HepG2 (cell line): ENCODE data around the gene GPS2. TPM values are rescaled to one million over a fixed set of nuclear protein-coding genes. Genes with fewer than 3 reads are reported as not detected.

ENCODE experiments used
- DNMT3B ChIP-seq: conservative IDR thresholded peaks from 2 replicates; pipeline ENCODE4 v1.6.1; 2016; ENCODE audit warnings: missing biosample characterization, control low read depth
- KAT2B ChIP-seq: fragments of 150-350 bp; IDR thresholded peaks from 2 replicates; pipeline ENCODE4 v1.6.1; 2014; ENCODE audit warnings: low read depth, low read length, borderline replicate concordance
- KDM1A ChIP-seq: IDR thresholded peaks from 2 replicates; pipeline ENCODE4 v1.6.1; 2016; ENCODE audit warnings: missing compliant biosample characterization
- LRRFIP1 ChIP-seq: sonication (generic); formaldehyde crosslinking; conservative IDR thresholded peaks from 2 replicates; pipeline ENCODE4 v1.4.0; 2020; ENCODE audit warnings: missing genetic modification reagents
- NKX3-1 ChIP-seq: sonication (generic); formaldehyde crosslinking; IDR thresholded peaks from 2 replicates; pipeline ENCODE4 v1.5.0; 2020; ENCODE audit warnings: missing genetic modification reagents
- TAF15 ChIP-seq: fragments of 200-400 bp; formaldehyde crosslinking; IDR thresholded peaks from one replicate; pipeline ENCODE4 v1.6.1; 2018; ENCODE audit warnings: mild to moderate bottlenecking, low read depth, low read length; ENCODE audit not compliant: poor library complexity, severe bottlenecking
- TCF12 ChIP-seq, 2 experiments: fragments of 450-650 bp in 1 of 2; sonication (generic) in 1 of 2; formaldehyde crosslinking in 1 of 2; IDR thresholded peaks; 2 replicates each; pipeline versions ENCODE4 v1.6.1 to v1.8.0; 2017 to 2022; ENCODE audit warnings: antibody characterized with exemption in 1 of 2, mild to moderate bottlenecking in 1 of 2, missing genetic modification reagents in 1 of 2, moderate library complexity in 1 of 2
- ZBTB49 ChIP-seq: sonication (generic); formaldehyde crosslinking; IDR thresholded peaks from 2 replicates; pipeline ENCODE4 v1.4.0; 2020; ENCODE audit warnings: missing genetic modification reagents, borderline replicate concordance
- ZFP91 ChIP-seq: sonication (generic); formaldehyde crosslinking; IDR thresholded peaks from 2 replicates; pipeline ENCODE4 v1.9.0; 2022; ENCODE audit warnings: missing genetic modification reagents, mild to moderate bottlenecking, borderline replicate concordance
- ZNF207 ChIP-seq: fragments of 450-650 bp; IDR thresholded peaks from 2 replicates; pipeline ENCODE4 v1.6.1; 2016; ENCODE audit warnings: antibody characterized with exemption, borderline replicate concordance
- ZNF281 ChIP-seq: sonication (generic); formaldehyde crosslinking; IDR thresholded peaks from 2 replicates; pipeline ENCODE4 v1.4.0; 2020; ENCODE audit warnings: missing genetic modification reagents, borderline replicate concordance
- ZNF30 ChIP-seq: sonication (generic); formaldehyde crosslinking; IDR thresholded peaks from 2 replicates; pipeline ENCODE4 v1.5.0; 2020; ENCODE audit warnings: mild to moderate bottlenecking, missing genetic modification reagents
- ZNF451 ChIP-seq: sonication (generic); formaldehyde crosslinking; IDR thresholded peaks from 2 replicates; pipeline ENCODE4 v1.5.0; 2020; ENCODE audit warnings: mild to moderate bottlenecking, missing genetic modification reagents
- ZNF710 ChIP-seq: sonication (generic); formaldehyde crosslinking; IDR thresholded peaks from 2 replicates; pipeline ENCODE4 v1.5.0; 2020; ENCODE audit warnings: mild to moderate bottlenecking, missing genetic modification reagents, borderline replicate concordance
- ZNF770 ChIP-seq: sonication (generic); formaldehyde crosslinking; IDR thresholded peaks from 2 replicates; pipeline ENCODE4 v1.5.0; 2020; ENCODE audit warnings: mild to moderate bottlenecking, missing genetic modification reagents
- polyA plus RNA-seq, 8 experiments: library from polyadenylated mRNA; depleted of rRNA in 3 of 8; stranded (reverse) in 7 of 8; unstranded in 1 of 8; fragments of >200 nt; fragmentation: Illumina TruSeq in 4 of 8; extraction: Trizol in 4 of 8; gene quantifications; 2 replicates each; pipeline versions ENCODE4 v1.2.1 to v1.2.3, GENCODE V29; 2011 to 2016; ENCODE audit warnings: low read depth in 4 of 8, missing spikeins in 1 of 8, mixed read lengths in 1 of 8; ENCODE audit not compliant: insufficient read depth in 1 of 8
- total RNA-seq, 5 experiments: library from RNA; depleted of rRNA; stranded (reverse); fragments of >200 nt; fragmentation: Illumina TruSeq; extraction: Trizol; gene quantifications; 2 replicates each; pipeline ENCODE4 v1.2.3, GENCODE V29; 2016; ENCODE audit warnings: low read depth in 1 of 5

GPS2 gene
- total and polyA plus RNA-seq, 2 of the 13 experiments (the other 11 are each of a cell fraction or from before 2014, with no cell fraction given) = 58.0 to 59.4 TPM

GRCh38 chr17:7356072-7356549, 41.0 kb upstream of the GPS2 start (continued):
- TF ChIP-seq ZNF281 (CRISPR knock-in tag) = no peak; the same call in 1 of the 2 replicates
- no peak for TF ChIP-seq NKX3-1 (CRISPR knock-in tag)
- peak; percentile 100 for TF ChIP-seq ZNF770 (CRISPR knock-in tag)
- no peak for TF ChIP-seq ZNF710
- no peak for TF ChIP-seq ZNF207
- no peak for TF ChIP-seq KAT2B
- no peak for TF ChIP-seq LRRFIP1
- no peak for TF ChIP-seq ZNF30 (CRISPR knock-in tag)
- TF ChIP-seq TCF12 (IDR thresholded peaks at IDR 0.05) = no peak
- no peak for TF ChIP-seq TCF12 (CRISPR knock-in tag; IDR thresholded peaks at IDR 0.05)
- TF ChIP-seq TAF15 = no peak
- peak; percentile 84 for TF ChIP-seq ZFP91 (CRISPR knock-in tag)
- TF ChIP-seq ZBTB49 (CRISPR knock-in tag) = no peak
- no peak for TF ChIP-seq DNMT3B (CRISPR knock-in tag)
- no peak for TF ChIP-seq ZNF451 (CRISPR knock-in tag)
- TF ChIP-seq KDM1A (CRISPR knock-in tag) = no peak
